Stimulated activated CD8-positive, alpha-beta memory T cell treated with anti-CD3 and anti-CD28 coated beads, Interleukin-2, amount 100 ng/mL, for 1 hour (primary cell): Measurements from ENCODE around the gene PKP1.

Experiments
- DNase-seq, 2 donors: peaks; one replicate each; pipeline ENCODE4 v3.0.0-alpha.2; 2020; ENCODE audit warnings: low read depth in 2 of 2

PKP1 gene

DNA sequence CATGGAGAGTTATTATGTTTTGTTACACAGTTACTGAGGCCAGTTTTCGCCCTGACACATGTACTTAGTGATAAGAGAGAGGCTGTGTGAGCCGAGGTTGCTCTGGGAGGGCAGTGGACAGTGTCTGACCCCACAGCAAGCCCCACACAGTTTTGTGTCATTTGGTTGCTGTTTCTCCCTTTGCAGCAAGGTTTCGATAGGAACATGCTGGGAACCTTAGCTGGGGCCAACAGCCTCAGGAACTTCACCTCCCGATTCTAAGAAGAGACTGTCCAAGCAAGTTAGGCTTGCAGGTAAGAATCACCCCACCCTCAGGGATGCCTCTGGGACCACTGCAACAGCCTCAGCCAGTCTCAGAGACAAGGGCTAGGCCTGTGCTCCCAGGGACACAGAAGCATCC, 45.3 kb downstream of the PKP1 start:
- DNase-seq: no peak

DNA sequence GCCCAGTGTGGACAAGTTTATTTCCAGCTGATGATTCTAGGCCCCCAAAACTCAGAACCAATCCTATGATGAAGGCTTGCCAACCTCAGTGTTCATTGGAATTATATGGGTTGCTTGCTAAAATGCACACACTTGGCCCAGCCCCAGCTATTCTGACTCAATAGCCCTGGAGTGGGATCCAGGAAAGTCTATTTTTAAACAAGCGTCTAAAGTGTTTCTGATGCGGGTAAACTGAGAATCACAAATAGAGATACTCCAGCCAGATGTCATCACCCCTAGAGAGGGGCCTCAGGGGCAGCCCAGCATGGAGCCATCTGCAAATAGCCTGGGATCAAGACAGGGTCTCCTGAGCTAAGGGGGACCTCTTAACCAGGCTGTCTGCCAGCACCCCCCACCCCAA, 46.0 kb downstream of the PKP1 start:
- no peak for DNase-seq

DNA sequence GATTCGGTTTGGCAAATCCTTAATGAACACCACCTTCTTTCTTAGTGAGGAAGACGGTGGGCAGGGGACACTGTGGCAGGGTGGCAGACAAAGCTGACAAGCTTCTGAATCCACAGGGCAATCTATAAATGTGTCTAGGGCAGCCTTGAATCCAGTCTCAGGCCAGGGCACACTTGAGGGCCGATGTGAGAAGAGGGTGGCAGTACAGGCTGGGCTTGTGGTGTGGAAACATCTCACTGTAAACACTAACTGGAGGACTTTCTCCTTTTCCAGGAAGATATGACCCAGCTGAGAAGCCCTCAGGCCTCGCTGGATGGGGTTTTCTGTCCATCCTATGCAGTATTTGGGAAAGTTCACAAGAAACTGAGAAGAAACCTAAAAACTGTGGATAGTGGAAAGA, 46.5 kb downstream of the PKP1 start:
- no peak for DNase-seq

DNA sequence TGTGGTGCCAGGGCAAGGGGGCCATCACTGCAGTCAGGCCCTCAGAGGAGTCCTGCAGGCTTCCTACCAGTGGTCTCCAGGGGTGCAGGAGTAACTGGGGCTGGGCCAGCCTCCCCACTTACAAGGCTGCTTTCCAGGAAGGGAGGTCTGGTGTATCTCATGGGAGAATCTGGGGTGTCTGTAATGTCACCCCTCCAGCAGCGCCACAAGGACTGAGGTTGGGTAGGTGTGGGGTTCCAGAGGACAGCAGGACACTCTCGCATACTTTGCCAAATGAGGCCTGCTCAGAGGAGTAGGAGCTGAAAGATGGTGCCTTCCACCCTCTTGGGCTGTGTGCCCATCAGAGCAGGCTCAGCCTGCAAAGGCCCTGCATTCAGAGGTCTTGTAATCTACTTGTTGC, 47.2 kb downstream of the PKP1 start:
- no peak for DNase-seq

DNA sequence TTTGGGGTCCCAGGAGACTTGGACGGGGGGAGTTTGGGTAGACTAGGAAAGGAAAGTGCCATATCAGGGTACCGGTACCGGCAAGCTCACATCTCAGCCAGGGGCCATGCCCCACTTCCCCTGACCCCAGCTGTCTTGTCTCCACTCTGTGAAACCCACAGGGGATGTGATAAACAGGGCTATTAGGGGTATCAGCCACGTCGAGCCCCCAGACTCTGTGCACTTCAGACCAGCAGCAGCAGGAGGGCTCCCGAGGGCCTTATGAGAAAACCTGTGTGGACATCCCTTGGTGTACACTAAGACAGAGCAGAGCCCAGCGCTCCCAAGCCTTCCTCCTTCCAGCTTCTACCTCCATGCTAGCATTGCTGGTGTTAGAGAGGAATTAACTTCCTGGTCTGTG, 47.9 kb downstream of the PKP1 start:
- no peak for DNase-seq

DNA sequence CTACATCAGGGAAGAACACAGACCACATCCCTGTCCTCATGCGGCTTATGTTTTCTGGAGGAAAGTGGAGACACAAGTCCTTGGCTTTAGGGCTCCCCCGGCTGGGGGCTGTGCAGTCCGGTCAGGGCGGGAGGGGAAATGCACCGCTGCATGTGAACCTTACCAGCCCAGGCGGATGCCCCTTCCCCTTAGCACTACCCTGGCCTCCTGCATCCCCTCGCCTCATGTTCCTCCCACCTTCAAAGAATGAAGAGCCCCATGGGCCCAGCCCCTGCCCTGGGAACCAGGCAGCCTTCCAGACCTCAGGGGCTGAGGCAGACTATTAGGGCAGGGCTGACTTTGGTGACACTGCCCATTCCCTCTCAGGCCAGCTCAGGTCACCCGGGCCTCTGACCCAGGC, 48.7 kb downstream of the PKP1 start:
- DNase-seq: no peak

DNA sequence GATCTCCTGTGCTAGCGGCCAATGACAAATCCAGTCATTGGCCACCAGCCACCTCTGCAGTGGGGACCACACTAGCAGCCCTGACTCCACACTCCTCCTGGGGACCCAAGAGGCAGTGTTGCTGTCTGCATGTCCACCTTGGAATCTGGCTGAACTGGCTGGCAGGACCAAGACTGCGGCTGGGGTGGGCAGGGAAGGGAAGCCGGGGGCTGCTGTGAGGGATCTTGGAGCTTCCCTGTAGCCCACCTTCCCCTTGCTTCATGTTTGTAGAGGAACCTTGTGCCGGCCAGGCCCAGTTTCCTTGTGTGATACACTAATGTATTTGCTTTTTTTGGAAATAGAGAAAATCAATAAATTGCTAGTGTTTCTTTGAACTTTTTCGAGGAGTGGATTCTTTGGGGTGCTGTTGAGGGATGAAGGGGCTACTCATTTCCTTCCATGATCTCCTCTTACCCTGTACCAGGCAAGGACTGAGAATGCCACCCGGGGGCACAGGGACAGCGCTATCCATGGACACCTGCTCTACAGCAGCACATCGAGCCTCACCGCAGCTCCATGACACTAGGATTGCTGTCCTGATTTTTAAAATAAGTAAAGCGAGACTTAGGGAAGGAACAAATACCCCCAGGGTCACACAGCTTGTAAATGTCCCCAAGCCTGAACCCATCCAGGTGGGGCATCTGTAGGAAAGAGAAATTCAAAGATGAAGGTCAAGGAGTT, 49.5 kb downstream of the PKP1 start:
- no peak for DNase-seq

DNA sequence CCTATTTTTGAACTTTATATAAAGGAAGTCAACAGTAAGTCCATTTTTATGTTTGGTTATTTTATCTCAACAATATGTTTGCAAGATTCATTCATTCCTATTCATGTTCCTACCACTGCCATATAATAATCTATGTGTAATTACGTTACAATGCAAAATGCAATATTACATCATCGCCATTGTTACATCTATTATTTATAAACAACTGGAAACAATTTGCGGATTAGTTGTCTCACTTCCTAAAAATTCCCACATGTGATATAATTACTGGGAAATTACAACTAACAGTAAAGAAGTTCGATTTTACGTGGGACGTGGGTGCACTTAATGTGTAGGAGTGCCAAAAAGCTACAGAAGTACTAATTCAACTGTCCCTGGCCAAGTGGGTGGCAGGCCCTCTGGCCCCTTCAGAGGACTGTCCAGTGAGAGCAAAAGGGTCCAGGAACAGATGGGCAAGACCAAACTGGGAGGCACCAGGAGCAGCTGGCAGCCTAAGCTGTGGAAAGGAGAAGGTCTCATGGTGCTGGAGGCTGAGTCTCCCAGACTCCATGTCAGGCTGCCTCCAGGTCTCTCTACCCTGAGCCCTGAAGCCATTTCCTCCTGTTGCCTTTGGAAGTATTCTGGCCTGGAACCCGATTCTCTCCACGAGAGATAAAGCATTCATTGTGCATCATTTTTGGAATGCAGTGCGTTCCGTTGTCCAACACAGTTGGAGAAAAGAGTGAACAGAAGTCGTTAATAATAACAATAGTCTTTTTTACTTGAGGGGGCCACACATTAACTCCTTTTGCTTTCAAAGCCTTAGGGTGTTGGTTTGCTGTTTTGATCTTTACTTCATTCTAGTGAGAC, 51.2 kb downstream of the PKP1 start:
- DNase-seq: no peak

DNA sequence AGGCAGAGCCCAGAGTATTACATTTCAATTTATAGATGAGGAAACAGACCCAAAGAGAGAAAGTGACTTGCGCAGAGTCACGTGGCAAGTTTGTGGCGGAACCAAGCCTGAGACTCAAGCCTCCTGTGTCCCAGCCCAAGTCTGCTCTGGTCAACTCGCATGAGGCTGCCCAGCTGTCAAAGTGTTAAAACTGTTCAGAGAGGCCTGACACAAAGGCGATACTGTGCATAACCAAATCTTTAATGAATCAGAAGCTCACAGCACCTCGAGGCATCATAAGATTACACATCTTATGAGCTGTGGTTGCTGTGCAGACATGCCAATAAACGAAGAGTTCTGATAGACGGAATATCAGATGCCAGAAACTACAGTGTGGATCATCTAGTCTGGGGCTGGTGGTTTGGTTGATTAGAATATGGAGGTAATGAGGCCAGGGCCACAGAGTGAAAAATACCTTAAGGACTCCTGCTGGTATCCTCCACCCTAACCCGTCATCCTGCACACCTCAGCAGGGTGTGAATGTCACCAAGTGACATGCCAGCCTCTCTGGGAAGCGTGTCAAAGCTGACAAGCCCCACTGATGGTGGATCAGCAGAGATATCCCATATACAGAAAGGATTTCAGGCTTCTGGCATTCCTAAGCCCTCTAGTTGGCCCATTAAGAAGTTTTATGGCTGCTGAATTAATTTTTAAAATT, 52.0 kb downstream of the PKP1 start:
- DNase-seq: no peak

DNA sequence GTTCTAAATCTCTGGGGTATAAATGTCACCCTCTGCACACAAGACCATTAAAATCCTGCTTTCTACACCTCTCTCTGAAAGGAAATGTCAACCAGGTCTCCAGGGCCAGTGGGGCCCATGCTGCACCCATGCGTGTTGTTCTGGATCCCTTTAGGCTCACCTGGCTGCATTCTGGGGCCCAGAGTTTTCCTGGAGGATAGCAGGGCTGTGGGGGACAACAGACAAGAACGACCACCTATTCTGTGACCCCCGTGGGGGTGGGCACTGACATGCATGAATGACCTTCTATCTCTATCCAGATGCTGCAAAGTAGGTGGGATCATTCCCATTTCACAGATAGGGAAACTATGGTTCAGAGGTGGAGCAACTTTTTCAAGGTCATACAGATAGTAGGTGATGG, 52.6 kb downstream of the PKP1 start:
- DNase-seq: no peak

DNA sequence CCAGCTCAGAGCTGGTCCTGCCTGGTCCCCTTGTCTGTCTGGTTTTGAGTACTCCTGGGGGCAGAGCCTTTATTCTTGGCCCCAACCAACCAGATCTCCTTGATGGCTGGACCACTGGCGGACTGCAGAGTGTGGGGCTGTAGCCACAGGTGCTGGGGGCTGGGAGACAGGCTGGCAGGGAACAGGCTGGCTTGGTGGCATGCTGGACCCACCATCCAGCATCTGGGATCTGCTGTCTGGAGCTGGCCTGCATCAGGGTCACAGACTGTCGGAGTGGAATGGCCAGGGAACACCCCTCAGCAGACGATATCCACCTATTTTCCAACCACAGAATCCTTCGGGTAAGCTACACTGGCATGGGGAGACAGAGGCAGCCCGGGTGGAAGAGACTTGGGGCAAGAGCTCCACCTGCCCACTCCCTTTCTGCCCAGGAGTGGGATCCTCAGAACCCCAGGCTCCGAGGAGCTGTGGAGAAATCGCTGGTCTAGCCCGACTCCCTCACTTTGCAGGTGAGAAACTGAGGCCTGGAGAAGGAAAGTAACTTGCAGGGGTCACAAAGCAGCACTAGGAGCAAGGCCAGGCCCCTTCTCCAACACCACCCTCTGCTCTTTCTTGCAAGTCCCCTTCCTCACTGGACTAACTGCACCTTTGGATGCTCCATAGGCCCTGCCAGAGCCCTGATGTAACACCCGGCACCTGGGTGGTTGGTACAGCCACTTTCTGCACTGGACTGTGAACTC, 53.6 kb downstream of the PKP1 start:
- DNase-seq: no peak

DNA sequence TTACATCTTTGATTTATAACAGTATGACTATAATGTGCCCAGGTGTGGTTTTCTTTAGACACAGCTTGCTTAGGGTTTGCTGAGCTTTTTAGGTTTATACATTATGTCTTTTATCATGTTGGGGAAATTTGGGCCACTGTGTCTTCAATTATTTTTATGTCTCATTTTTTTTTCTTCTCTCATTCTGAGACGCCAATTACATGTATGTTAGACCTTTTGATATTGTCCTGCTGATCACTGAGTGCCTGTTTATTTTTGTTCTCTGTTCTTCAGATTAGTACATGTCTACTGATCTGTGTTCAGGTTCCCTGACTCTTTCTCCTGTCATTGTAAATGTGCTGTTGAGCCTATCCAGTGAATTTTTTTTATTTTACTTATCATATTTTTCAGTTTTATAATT, 58.1 kb downstream of the PKP1 start:
- no peak for DNase-seq

DNA sequence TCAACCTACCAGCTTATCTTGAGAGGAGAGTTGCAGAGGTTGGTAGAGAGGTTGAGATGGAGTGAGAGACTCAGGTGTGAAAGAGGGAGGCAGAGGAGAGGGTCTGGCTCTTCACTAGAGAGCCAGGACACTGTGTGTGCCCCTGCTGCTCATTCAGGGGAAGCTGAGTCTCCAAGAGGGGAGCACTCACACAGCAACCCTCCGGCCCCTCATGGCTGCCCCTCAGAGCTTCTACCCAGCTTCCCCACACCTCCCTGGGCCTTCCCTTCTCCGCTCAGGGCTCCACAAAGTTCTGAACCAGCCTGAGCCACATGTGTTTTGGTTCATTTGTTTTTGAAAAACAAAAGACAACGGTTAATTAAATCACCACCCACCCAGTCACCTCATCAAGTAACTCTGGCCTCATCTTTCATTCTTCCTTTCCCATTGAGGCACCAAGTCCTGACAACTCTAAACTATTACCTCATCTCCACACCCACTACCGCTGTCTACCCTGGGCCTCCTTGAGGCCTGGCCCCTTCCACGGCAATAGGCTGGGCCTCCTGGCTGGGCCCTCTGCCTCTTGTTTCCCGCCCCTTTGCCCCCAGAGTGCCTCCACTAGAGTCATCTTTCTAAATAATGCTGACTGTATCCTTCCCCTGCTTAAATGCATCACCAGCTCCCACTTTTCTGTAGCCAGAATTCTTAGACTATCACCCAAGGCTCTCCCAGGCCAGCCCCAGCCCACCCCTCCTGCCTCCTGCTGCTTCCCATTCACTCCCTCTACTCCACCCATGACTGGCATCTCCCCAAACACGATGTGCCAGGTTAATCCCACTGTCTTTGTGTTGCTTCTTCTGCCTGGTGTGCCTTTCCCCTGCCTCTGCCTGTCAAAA, 61.1 kb downstream of the PKP1 start:
- DNase-seq: no peak

DNA sequence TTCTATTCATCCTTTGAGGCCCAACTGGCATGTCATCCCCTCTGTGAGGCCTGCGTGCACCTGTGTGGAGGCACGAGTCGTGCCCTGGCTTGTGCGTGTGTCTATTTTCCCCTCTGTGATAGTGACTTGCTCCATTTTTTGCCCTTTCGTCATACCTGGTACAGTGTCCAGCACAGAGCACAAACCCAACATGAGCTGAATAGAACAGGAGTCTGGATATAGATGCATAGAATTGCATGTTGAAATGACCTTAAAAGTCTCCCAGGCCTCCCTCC, 61.7 kb downstream of the PKP1 start:
- DNase-seq: no peak

DNA sequence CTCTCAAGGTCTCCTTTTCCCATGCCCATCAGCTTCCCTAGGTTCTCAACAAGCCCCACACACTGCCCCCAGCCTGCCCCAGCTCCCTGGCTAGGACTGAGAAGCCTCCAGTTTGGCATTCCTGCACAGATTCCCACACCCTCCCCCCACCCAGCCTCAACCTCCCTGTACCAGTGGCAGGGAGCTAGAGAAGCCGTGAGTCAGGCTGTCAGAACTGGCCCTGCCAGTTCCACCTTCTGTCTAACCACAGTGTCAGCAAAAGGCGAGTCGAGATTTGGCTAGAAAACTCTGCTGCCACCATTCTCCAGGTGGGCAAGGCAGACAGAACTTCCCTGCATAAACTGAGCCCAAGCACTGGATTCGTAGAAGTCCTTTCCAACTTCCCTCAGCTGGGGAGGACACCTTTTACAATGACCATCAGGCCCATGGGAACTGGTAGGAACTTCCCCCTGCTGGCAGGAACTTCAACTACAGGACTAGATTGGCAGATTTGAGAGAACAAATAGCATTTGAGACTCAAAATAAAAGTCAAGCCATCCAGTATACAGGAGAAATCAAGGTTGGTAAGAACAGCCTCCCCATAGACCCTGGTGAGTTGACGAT, 63.1 kb downstream of the PKP1 start:
- no peak for DNase-seq

DNA sequence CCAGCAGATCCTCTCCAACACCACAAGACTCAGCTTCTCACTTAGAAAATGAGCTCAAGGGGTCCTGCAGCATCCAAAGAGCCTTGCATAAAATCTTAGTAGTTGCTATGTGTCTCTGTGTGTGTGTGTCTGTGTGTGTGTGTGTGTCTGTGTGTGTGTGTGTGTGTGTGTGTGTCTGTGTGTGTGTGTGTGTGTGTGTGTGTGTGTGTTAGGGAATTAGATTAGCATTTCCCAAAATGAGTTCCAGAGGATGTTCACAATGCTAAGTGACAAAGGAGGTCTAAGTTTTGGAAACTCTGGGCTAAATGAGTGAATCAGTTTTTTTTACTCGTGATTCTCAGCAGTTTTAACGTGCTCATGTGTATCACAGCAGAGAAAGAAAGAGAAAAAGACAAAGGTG, 63.7 kb downstream of the PKP1 start:
- DNase-seq: no peak

DNA sequence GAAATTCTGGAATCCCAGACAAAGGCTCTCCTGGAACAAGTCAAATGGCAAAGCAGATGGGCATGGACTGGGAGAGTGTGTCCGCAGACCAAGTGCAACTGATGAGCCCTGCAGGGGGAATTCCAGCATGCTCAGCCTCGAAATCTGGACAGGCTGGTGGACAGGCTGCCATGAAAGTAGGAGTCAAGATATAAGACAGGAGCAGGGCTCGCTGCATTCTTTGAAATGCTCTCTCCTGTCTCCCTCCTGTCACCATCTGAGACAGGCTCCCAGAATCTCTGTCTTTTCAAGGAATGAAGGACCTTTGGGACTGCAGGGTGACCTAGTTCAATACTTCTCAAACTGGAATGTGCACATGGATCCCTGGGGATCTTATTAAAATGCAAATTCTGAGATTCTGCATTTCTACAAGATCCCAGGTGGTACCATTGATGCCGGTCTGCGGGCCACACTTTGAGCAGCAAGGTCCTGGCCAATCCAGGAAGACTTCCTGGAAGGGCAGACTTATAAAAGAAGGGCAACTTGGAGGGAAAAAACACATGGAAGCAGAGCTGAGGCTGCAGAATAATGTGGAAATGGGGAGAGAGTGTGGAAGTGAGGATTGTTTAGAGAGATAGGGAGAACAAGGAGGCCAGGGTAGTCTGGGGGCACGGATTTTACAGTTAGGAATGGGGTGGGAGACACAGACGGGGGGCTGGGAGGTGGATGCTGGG, 64.3 kb downstream of the PKP1 start:
- DNase-seq: no peak

DNA sequence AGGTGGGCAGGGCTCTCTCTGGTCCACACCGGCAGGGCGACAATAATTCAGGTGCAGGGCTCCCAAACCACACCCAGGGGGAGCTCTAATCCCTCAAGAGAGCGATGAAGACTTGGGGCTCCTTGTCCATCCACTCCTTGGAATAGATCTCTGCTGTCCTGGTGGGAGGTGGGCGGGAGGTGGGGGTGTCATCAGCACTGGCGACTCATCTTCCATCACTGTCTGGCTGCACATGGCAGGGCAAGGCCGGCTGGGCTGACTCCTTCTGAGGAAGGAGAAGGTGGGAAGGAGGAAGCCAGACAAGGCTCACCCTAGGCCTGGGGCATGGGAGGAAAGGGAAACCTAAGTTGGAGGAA, 64.9 kb downstream of the PKP1 start:
- no peak for DNase-seq

DNA sequence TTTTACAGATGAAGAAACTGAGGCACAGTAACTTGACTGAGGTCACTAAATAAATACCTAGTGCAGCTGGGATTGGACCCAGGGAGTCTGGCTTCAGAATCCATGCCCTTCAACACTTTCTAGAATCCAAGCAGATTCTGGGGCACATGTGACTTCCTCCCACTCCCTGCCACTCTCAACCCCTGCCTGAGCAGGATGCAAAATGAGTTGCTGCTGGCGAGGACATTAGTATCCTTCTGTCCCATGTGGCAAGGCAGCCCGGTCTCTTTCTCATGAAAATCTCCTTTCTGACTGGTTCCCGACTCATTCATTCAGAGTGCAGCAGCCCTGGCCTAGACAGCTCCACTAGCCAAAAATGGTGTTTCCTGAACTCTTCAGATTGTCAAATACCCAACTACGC, 65.8 kb downstream of the PKP1 start:
- DNase-seq: no peak

DNA sequence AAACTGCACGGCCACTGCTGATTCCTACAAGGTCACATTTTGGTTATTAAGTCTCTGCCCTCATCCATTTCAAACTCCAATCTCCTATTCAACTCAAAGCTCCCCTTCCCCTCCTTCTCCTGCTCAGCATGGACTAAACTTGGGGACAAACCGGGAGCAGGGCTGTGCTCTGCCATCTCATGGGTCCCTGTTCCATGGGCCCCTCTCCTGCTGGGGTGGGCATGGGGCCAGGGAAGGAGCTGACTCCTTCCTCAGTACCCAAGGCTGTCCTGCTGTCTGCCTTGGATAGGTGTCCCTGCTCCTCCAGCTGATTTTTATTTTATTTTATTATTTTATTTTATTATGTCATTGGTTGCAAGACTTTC, 67.0 kb downstream of the PKP1 start:
- DNase-seq: no peak

DNA sequence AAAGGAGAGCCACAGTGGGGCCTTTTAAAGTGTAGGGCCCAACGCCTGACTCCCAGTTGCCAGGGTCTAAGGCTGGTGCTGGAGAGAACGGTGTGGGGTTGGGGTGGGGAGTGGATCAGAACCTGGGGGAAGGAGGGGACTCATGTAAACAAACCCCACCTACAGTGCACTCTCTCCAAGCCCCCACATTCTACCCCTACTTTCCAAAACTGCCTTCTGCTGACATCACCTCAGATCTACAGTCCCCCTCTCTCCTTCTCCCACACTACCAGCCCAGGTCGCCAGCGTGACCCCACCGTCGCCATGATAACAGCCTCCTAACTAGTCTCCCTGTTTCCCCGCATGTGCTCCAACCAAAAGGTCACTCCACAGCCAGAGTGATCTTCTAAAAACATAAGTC, 67.6 kb downstream of the PKP1 start:
- DNase-seq: no peak
